ENCODE results near the gene ATXN7.

The ATXN7 gene

GRCh38 chr3:63863150-63864007 is at the start of gene ATXN7, which contains the start of gene THOC7:
Gene ATXN7, plus strand, starts transcription at chr3:63863867. Its CDS starts 48,732 bp downstream, at chr3:63912599.
Gene THOC7, minus strand, starts transcription at chr3:63863805. Its CDS starts 15 bp downstream, at chr3:63863790.
- peak; percentile 74 to 75 for DNase-seq

- DNase-seq, result no peak
These were observed 49.4 kb upstream of the ATXN7 start for GRCh38 chr3:63814237-63814636.

GRCh38 chr3:63817225-63817624 is 46.4 kb upstream of the ATXN7 start:
- no peak for DNase-seq

DNA sequence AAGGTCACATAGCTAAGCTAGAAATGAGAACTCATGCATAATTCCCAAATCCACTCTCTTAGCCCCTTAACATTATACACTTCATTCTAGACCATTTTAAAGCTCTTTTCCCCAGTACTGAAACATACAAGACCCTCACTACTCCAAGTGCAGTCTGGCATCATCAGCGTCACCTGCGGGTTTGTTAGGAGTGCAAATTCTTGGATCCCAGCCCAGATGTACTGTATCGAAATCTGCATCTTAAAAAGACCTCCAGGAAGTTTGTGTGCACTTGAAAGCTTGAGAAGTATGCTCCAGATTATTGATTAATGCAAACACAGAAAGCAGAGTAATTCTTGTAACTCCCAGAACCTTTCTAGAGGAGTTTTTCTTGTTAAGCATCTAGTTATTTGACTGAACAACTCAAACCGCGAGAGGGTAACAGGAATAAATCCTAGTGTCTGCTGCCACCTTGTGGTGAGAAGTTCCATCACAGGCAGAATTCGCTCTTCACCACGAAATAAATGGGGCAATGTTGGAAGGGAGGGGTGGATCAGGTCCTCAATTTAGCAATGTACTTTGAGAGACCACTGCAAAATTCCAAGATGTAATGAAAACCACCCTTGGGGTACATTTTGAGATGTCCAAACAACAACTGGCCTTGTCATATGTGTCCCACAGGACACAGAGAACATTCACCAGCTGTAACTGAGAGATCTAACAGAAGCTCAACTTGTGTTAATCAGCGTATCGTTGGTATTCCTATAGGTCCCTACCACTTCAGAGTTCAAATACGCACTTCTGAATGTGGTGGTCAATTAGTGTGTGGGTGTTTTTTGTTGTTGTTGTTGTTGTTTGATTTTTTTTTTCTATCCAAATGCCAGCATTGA is 45.2 kb upstream of the ATXN7 start:
- peak; percentile 40 to 62 for DNase-seq

- DNase-seq, result no peak
These were observed 44.6 kb upstream of the ATXN7 start, which contains the start of gene C3orf49 for GRCh38 chr3:63819151-63819398. Gene C3orf49, plus strand, starts transcription at chr3:63819299. Its CDS starts 173 bp downstream, at chr3:63819472.

- no peak for DNase-seq
These were observed 39.4 kb upstream of the ATXN7 start for GRCh38 chr3:63824309-63824708.

GRCh38 chr3:63830526-63830925 is 33.1 kb upstream of the ATXN7 start:
- DNase-seq, result no peak

GRCh38 chr3:63832395-63832794 is 31.3 kb upstream of the ATXN7 start:
- DNase-seq, result no peak

DNA sequence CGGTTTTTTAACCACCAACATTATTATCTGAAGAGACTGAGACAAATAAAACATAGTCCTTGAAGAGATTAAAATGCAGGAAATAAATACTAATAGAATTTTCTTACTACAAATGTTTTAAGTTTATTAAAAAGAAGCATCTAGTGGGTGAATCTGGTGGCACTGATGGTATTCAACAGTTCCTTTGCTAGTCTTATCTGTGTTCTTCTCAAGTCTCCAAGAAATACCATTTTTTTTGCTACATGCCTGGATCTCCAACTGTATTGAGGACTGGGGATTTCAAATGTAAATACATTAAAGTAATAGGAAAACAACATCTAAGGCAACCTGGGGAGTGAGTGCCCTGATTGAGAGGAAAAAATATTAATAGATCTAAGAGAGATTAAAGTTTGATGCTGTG is 22.0 kb upstream of the ATXN7 start:
- DNase-seq, result no peak

GRCh38 chr3:63842127-63842526 is 21.5 kb upstream of the ATXN7 start:
- no peak for DNase-seq

DNA sequence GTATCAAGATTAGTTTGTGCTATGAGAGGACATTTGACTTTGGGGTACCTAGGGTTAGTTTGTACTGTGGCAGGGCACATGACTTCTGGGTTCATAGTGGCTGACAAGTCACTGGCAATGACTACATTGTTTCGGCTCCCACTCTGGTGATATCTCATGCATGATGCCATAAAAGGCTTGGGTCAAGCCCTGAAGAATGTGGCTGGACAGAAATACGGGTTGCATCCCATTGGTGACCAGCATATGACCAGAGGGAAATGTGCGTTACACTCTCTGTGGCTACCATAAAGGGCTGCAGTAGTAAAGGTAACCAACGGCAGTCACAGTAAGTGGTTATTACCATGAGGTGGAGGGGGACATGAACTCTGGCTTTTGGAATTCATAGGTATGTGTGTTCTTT is 18.5 kb upstream of the ATXN7 start:
- no peak for DNase-seq

- DNase-seq, result no peak
These were observed 15.8 kb upstream of the ATXN7 start for GRCh38 chr3:63847718-63848450.

- DNase-seq, result no peak
These were observed 14.5 kb upstream of the ATXN7 start for GRCh38 chr3:63849175-63849574.

GRCh38 chr3:63851287-63851686 is 12.4 kb upstream of the ATXN7 start:
- DNase-seq, result no peak

DNA sequence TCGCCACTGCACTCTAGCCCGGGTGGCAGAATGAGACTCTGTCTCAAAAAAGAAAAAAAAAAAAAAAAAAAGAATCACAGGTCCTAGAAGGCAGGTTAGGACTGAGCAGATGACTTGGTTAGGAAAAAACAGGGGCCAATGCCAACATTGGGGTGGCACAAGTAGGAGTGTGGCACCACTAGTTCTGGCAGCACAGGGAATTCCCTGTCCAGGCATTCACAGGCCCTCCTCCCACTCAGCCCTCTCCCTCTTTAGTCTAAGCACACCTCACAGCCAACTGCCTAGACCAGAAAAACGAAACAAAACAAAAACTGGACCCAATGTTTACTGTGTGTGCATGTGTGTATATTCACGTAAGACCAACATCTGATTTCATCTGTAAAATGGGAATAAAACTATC is 10.6 kb upstream of the ATXN7 start:
- no peak for DNase-seq

- no peak for DNase-seq
These were observed 8.2 kb upstream of the ATXN7 start for GRCh38 chr3:63855333-63855940.

GRCh38 chr3:63857311-63857710 is 6.4 kb upstream of the ATXN7 start:
- DNase-seq, result no peak

DNA sequence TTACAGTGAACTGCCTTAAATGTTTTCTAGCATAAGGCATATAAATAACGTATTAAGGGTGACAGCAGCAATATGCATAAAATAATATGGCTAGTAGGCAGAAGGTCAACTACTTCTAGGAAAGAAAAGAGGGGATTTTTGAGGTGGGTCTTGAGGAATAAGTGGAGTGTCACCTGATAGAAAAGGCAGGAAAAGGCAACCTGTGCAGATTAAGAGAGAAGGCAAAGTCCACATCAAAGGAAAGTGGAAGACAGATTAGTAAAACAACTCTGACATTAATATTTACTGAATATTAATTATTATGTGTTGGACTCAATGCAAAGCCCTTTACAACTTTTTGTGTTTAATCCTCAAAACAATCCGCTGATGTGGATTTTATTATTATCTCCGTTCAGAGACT is 2.9 kb upstream of the ATXN7 start:
- DNase-seq, result no peak

DNA sequence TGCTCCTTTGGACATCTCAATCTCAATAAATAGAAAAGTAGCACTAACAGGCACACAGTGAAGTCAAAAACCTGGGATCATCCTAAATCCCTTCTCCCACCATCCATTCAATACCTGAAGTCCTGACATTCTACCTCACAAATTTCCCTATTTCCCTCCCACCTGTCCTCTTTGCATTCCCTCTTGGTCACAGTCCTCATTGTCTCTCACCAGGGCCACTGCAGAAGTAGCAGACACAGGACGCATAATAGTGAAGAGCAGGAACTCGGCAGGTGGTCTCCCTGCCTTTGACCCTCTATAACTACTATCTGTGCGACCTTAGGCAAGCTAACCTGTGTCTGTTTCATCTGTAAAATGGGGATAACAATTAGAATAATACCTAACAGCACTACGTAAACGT is 2.4 kb upstream of the ATXN7 start:
- no peak for DNase-seq

DNA sequence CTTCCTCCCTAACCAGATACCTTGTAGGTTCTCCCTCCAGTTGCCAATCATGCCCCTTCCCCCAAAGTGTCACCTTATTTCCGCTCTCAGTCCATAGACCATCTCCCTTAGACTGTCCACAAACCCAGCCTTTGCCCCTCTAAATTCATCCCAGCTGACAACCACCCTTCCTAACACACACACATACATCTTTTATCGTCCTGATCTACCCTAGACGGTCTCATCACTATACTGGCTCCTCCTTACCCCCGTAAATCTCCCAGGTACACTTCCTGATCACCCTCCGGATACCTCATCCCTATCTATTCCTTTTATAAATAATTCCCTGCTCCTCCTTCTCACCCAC is 890 bp upstream of the ATXN7 start:
- DNase-seq, result no peak

GRCh38 chr3:63864008-63864964 is 619 bp downstream of the ATXN7 start:
- peak; percentile 42 to 44 for DNase-seq

- DNase-seq, result no peak
These were observed 1.3 kb downstream of the ATXN7 start for GRCh38 chr3:63864965-63865327.

Measured in CD4-positive, alpha-beta T cell treated with Interleukin-1 beta for 1 hour (primary cell).